Endothelial cell of umbilical vein (primary cell): ENCODE data around the gene STKLD1. TPM values are rescaled to one million over a fixed set of nuclear protein-coding genes. Genes with fewer than 3 reads are reported as not detected.

Source experiments
- BruUV-seq: library from RNA; stranded (reverse); fragments of 400-500 nt; replicated peaks from 2 replicates; lab custom pipeline; 2021; lab: Mats Ljungman, UMichigan
- CTCF ChIA-PET: fragments of 300-600, 350-600 bp; sonication (Branson Sonifier 250); formaldehyde crosslinking; loops from one replicate; lab custom pipeline; 2021; ENCODE audit warnings: antibody characterized with exemption, inconsistent platforms; lab: Charles Lee
- POLR2A ChIA-PET: fragments of 300-600, 350-600 bp; sonication (Branson Sonifier 250); formaldehyde crosslinking; loops from one replicate; lab custom pipeline; 2021; ENCODE audit warnings: antibody characterized with exemption, inconsistent platforms; lab: Charles Lee
- DNase-seq: peaks from one replicate; pipeline ENCODE4 v3.0.0-alpha.2; 2011; ENCODE audit warnings: low read depth, low spot score
- FAIRE-seq: peaks from 2 replicates; lab custom pipeline; 2011; peaks lifted over from hg19 to GRCh38; lab: Jason Lieb, UNC
- H2AFZ ChIP-seq: 2 replicates; pipeline ENCODE4 v1.6.0; 2012; ENCODE audit warnings: low read depth, low read length, control low read depth, inconsistent platforms
- H3K27ac ChIP-seq: 2 replicates; pipeline ENCODE4 v1.5.1; 2011; ENCODE audit warnings: low read depth, mild to moderate bottlenecking, control low read depth, low read length, moderate library complexity; ENCODE audit not compliant: insufficient read depth
- H3K27me3 ChIP-seq, 2 experiments: 2 replicates each; pipeline versions ENCODE4 v1.6.0 to v1.6.1; 2011; ENCODE audit warnings: low read length in 2 of 2, mixed read lengths in 1 of 2; ENCODE audit not compliant: control insufficient read depth in 2 of 2, insufficient read depth in 2 of 2
- H3K36me3 ChIP-seq, 2 experiments: 2 replicates in 1 of 2; 3 replicates in 1 of 2; pipeline ENCODE4 v1.5.1; 2011; ENCODE audit warnings: low read length in 2 of 2, mild to moderate bottlenecking in 1 of 2, moderate library complexity in 1 of 2; ENCODE audit not compliant: control insufficient read depth in 2 of 2, insufficient read depth in 2 of 2; ENCODE audit errors: extremely low read depth in 1 of 2
- H3K4me1 ChIP-seq: 3 replicates; pipeline ENCODE4 v1.5.1; 2011; ENCODE audit warnings: mild to moderate bottlenecking, low read length; ENCODE audit not compliant: control insufficient read depth, insufficient read depth; ENCODE audit errors: extremely low read depth
- H3K4me2 ChIP-seq: 2 replicates; pipeline ENCODE4 v1.6.1; 2011; ENCODE audit warnings: low read length, control low read depth, mixed read lengths; ENCODE audit not compliant: insufficient read depth
- H3K4me3 ChIP-seq, 3 experiments: fragments of 200-600 bp in 1 of 3; sonication (generic), shearing (Covaris generic) in 1 of 3; replicated peaks in 1 of 3; 2 replicates each; pipeline ENCODE4 v1.5.1; 2011 to 2016; ENCODE audit warnings: control low read depth in 3 of 3, low read length in 3 of 3, mild to moderate bottlenecking in 2 of 3, inconsistent platforms in 1 of 3, low read depth in 1 of 3, moderate library complexity in 1 of 3; ENCODE audit not compliant: insufficient read depth in 1 of 3
- H3K79me2 ChIP-seq: 2 replicates; pipeline ENCODE4 v1.6.0; 2012; ENCODE audit warnings: low read length, inconsistent platforms; ENCODE audit not compliant: control insufficient read depth, insufficient read depth
- H3K9ac ChIP-seq: replicated peaks from 2 replicates; pipeline ENCODE3; 2011; ENCODE audit warnings: low read length, control low read depth; ENCODE audit not compliant: insufficient read depth; ENCODE audit errors: extremely low read depth
- H3K9me1 ChIP-seq: replicated peaks from 3 replicates; pipeline ENCODE4 v1.6.0; 2011; ENCODE audit warnings: mild to moderate bottlenecking, low read length; ENCODE audit not compliant: control insufficient read depth, insufficient read depth; ENCODE audit errors: extremely low read depth
- H3K9me3 ChIP-seq: replicated peaks from 2 replicates; pipeline ENCODE4 v1.5.1; 2012; ENCODE audit warnings: low read length, inconsistent platforms; ENCODE audit not compliant: control insufficient read depth, insufficient read depth
- H4K20me1 ChIP-seq: replicated peaks from 2 replicates; pipeline ENCODE3; 2011; ENCODE audit warnings: mild to moderate bottlenecking, low read length; ENCODE audit not compliant: control insufficient read depth, insufficient read depth; ENCODE audit errors: extremely low read depth
- CTCF ChIP-seq, 2 donors: IDR thresholded peaks; 1 replicate in 1 of 2; 2 replicates in 1 of 2; pipeline ENCODE4 v1.5.1; 2011; ENCODE audit warnings: low read length in 2 of 2, mild to moderate bottlenecking in 2 of 2, moderate library complexity in 2 of 2, control low read depth in 1 of 2, inconsistent platforms in 1 of 2, low read depth in 1 of 2; ENCODE audit not compliant: insufficient read depth in 1 of 2; ENCODE audit errors: extremely low read depth in 1 of 2
- FOS ChIP-seq: IDR thresholded peaks from 2 replicates; pipeline ENCODE4 v1.6.1; 2011; ENCODE audit warnings: mild to moderate bottlenecking, low read length, moderate library complexity, borderline replicate concordance; ENCODE audit not compliant: insufficient read depth
- JUN ChIP-seq: IDR thresholded peaks from 2 replicates; pipeline ENCODE4 v1.6.1; 2011; ENCODE audit warnings: borderline replicate concordance, low read depth; ENCODE audit not compliant: insufficient read length, insufficient read depth
- MAX ChIP-seq: IDR thresholded peaks from 2 replicates; pipeline ENCODE4 v1.6.1; 2011; ENCODE audit not compliant: insufficient read depth, insufficient read length
- MYC ChIP-seq: IDR thresholded peaks from one replicate; pipeline ENCODE4 v1.6.1; 2011; ENCODE audit warnings: mild to moderate bottlenecking, low read depth, low read length
- dilution Hi-C: fragments of 300-500 bp; cut with MboI; formaldehyde crosslinking; loops from one replicate; pipeline ENCODE4 v1.15.0; 2019; ENCODE audit warnings: low sequenced_read_pairs; ENCODE audit not compliant: extremely low pct_ligation_motif_present
- intact Hi-C: fragments of 100-400 bp; cut with micrococcal nuclease; formaldehyde crosslinking; loops from one replicate; pipeline ENCODE4 v1.10.0; 2022
- polyA plus RNA-seq, 4 experiments: library from polyadenylated mRNA; depleted of rRNA in 3 of 4; stranded (reverse) in 3 of 4; unstranded in 1 of 4; fragments of >200 nt; gene quantifications; 2 replicates each; pipeline versions ENCODE4 v1.2.1 to v1.2.3, GENCODE V29; 2011 to 2012; ENCODE audit warnings: missing spikeins in 1 of 4
- total RNA-seq: library from RNA; stranded (reverse); gene quantifications from 2 replicates; pipeline ENCODE4 v1.2.3, GENCODE V29; 2021

Gene STKLD1
- total and polyA plus RNA-seq, 2 donors (not counting 3 experiments of a cell fraction or from before 2014, with no cell fraction given): 0.29 to 0.77 TPM

GRCh38 chr9:133426011-133426410 lies 49.8 kb downstream of the STKLD1 start:
- TF ChIP-seq MAX (no peak), JUN (no peak), MYC (no peak), CTCF (IDR thresholded peaks at IDR 0.05; ENCODE audit: extremely low read depth in 1 of 2, insufficient read depth in 1 of 2, low read depth in 1 of 2, low read length in 2 of 2) (no peak), FOS (no peak)
- ChIA-PET CTCF (no interaction called here), POLR2A (no interaction called here)
- Histone ChIP-seq H3K27me3 (peaks cover 9 to 19% of the 10 kb centered on the region in 2 experiments), H3K4me1 (no peaks in the 10 kb centered on the region), H4K20me1 (no peaks in the 10 kb centered on the region), H3K9ac (no peak overlapping the region), H3K79me2 (no peaks in the 10 kb centered on the region), H3K4me3 (no peak overlapping the region), H3K36me3 (no peaks in the 10 kb centered on the region), H3K9me1 (no peaks in the 10 kb centered on the region), H2AFZ (no peak overlapping the region), H3K9me3 (no peaks in the 10 kb centered on the region), H3K27ac (no peak overlapping the region), H3K4me2 (no peak overlapping the region)
- intact Hi-C loops: no loop called here
- no TSS peak for BruUV-seq
- FAIRE-seq (no peak), DNase-seq (no peak)
- dilution Hi-C loops: no loop called here
